GM18870 (cell line): ENCODE measurements around the gene SLIT1.

ENCODE experiments used
- ATAC-seq: cut with Tn5 transposase; IDR thresholded peaks from one replicate; pipeline ENCODE4 v1.9.1; 2021; ENCODE audit warnings: moderate library complexity; ENCODE audit not compliant: unreplicated experiment

SLIT1 gene

GRCh38 chr10:97010695-97011206 lies 175.0 kb downstream of the SLIT1 start:
- ATAC-seq = no peak

DNA sequence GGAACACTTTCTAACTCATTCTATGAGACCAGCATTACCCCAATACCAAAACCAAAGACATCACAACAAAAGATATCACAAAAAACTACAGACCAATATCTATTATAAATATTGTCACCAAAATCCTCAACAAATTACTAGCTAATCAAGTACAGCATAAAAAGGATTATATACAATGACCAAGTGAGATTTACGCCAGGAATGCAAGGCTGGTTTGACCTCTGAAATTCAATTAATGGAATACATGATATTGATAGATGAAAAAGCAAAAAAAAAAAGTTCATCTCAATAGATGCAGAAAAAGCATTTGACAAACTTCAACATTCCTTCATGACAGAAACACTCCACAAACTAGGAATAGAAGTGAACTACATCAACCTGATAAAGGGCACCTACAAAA lies 178.3 kb downstream of the SLIT1 start:
- ATAC-seq = no peak

DNA sequence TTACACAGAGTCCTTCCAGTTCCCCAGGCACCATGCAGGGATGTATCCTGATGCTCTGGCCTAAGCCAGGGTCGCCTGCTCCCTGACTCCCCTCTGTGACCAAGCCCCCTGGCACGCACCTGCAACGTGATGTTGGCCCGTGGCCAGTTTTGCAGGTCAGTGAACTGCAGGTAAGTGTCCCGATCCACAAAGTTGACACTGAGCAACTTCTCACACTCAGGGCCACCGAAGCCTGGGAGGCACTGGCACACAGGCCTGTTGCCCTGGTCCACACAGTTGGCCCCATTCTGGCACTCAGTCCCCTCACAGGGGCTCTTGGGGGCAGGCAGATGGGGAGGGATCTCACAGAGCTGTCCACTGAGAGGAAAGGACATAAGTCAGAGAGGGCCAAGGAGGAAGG lies 179.4 kb downstream of the SLIT1 start:
- no peak for ATAC-seq

GRCh38 chr10:97005349-97005748 lies 180.4 kb downstream of the SLIT1 start:
- no peak for ATAC-seq

- ATAC-seq = no peak
Measured at GRCh38 chr10:97004591-97004990, 181.2 kb downstream of the SLIT1 start.

- no peak for ATAC-seq
Measured at GRCh38 chr10:97003804-97004201, 182.0 kb downstream of the SLIT1 start.

GRCh38 chr10:97003151-97003803 lies 182.5 kb downstream of the SLIT1 start:
- ATAC-seq = no peak

- no peak for ATAC-seq
Measured at GRCh38 chr10:97002670-97003069, 183.1 kb downstream of the SLIT1 start.

DNA sequence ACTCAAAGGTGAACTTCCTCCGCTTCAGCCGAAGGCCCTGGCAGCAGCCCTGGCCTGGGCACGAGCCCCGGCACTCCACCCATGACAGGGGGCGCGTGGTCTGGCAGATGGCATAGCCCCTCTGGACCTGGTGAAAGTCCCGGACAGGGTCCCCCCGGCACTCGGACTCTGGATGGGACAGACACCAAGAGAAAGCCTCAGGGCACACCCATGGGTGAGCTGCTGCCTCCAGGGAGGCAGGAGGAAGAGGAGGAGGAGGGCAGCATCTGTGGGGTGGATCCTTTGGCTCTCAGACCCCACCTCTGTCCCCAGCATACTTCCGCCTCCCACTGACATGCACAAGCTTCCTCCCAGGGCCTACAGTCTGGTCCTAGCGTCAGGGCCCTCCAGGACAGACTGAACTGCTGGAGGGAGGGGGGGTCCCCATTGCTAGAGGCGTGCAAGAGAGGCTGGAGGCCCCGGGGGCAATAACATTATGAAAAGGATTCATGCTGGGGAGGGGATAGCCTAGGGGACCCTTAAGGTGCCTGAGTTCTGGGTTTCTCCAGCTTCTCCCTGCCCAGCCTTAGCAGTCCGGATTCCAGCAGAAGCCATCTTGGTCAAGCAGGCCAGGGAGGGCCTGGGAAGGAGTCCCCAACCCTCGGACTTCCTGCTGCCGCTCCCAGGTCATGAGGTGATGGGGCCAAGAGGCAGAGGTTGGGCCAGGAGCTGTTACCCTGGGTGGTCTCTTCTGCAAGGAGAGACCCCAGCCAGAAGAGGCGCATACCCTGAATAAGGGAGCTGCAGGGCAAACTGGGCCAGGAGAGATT lies 184.4 kb downstream of the SLIT1 start:
- no peak for ATAC-seq

DNA sequence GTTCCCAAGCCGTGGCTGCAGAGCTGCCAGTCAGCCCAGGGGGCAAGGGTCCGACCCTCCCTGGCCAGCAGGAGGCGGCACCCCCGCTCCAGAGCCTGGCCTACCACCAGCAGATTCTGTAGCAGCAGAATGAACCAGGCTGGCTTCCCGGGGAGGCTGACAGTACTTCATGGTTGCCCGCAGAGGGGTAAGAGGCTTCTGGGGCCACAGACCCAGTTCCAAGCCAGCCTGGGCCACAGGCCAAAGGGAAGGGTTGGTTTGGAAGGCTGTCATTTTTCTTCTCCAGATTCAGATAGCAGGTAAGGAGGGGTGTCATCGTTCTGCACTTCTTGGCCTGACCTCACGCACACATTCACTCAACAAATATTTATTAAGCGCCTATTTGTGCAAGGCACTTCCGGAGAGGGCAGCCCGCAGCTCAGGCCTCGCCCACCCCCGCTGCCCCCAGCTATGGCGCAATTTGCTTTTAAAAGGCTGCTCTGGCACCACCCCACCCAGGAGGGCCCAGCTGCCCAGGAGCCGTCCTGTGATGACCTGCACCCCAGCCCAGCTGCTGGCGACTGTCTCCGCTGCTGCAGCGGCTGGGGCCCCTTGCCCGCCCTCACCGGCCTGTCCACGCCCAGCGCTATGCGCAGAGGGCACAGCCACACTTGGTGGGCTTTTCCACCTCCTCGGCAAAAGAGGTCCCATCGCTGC lies 185.1 kb downstream of the SLIT1 start:
- no peak for ATAC-seq

GRCh38 chr10:96999987-97000386 lies 185.8 kb downstream of the SLIT1 start:
- no peak for ATAC-seq

- ATAC-seq = no peak
Measured at GRCh38 chr10:96999337-96999736, 186.4 kb downstream of the SLIT1 start.

DNA sequence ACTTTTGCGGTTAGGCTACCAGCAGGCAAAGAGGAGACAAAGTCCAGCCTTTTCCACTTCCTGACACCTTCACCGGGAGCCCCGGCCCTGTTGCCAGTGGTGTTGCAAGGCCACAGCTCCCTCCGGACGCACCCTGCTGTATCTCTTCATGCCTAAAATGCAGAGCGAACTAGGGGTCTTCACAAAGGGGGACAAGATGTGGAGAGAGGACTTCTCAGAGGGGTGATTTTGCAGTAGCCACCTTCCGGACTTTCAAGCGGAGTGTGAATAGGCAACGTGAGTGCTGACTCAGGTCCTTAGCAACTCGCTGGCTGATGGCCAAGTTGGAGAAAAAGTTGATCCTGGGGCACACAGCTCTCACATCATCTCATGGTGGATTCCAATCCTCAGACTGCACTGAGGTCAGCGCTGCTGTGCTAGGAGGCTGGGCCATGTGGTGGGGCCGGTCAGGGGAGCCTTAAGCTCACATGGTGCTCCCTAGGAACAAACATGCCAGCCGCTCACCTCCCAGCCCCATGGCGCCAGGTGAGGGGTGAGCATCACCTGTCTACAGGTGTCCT lies 187.3 kb downstream of the SLIT1 start:
- ATAC-seq = no peak

DNA sequence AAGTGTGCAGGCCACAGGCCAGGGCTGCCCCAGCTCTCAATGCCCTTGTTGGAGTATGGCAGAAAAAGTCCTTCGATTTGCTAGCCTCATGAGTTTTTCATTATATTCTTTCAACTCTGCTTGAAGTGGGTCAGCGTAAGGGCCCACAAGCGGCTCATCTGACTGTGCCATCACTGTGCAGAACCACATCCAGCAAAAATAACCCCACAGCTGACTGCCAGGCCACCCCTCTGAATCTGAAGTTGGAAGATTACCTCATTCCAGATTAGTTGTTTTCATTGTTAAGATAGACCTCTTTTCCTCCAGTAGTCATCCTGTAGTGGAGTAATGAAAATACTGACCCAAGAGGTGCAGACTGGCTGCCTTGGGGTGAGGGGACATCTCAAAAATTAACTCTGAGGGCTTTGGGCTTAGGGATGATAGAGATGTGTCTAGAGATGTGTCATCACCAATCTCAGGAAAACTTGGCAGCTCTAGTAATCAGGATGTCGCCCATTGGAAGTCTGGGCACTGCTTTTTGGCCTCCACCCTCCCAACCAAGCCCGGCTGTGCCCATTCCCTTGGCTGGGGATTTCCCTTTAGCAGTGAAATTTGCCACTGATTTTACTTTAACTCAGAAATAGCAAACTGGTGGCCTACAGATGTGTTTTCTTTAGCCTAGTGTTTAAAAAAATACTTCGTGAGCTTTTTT lies 189.3 kb downstream of the SLIT1 start:
- no peak for ATAC-seq

- no peak for ATAC-seq
Measured at GRCh38 chr10:96995851-96996250, 189.9 kb downstream of the SLIT1 start.

DNA sequence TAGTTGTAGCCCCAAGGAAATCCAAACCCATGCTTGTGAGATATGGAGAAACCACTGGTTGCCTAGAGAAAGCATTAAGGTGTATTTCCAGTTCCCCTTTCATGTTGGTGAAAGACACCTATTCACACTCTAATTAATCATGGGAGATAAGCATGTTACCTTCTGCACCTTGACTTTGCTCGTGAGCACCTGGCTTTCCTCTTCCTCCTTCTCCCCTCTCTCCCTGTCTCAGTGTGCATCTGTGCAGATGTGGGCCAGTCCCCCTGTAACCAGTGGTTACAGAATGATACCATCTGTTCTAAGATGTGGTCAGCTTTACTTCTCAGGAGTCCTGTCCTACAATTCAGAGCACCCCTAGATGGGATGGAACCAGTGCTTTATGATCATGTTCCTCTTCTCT lies 193.0 kb downstream of the SLIT1 start:
- peak; percentile 51 for ATAC-seq

- peak; percentile 50 for ATAC-seq
Measured at GRCh38 chr10:96991313-96991841, 194.4 kb downstream of the SLIT1 start.

DNA sequence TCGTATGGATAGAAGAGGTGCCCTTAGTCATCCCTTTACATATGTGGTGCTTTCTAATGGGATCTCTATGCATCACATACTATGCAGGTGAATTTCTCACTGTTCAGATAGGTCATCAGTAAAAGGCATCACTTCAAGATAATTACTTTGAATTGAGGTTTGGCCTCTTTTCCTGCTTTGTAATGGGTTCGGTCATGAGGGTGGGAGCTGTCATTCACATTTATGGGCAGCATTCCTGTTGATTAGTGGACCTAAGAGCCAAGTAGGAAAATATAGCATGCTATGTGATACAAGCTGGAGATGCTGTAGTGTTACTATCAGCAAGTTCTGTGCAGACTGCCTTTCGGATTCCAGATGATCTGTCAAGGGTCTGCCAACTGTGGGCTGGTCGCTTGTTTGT lies 197.3 kb downstream of the SLIT1 start:
- no peak for ATAC-seq

DNA sequence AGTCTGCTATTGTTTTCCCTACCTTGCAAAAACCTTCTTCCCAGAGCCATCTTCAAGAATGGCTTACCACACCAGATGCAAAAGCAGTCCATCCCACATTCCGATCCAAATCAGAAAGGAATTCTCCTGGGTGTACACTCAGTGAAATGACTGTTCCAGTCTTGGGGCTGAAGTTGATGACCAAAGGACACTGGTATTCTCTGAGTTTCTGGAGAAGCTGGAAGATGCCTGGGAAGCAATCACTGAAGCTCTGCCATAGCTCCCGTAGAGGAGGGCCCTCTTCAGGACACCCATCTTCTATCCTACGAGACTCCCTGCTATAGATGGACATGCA lies 197.9 kb downstream of the SLIT1 start:
- ATAC-seq = no peak

DNA sequence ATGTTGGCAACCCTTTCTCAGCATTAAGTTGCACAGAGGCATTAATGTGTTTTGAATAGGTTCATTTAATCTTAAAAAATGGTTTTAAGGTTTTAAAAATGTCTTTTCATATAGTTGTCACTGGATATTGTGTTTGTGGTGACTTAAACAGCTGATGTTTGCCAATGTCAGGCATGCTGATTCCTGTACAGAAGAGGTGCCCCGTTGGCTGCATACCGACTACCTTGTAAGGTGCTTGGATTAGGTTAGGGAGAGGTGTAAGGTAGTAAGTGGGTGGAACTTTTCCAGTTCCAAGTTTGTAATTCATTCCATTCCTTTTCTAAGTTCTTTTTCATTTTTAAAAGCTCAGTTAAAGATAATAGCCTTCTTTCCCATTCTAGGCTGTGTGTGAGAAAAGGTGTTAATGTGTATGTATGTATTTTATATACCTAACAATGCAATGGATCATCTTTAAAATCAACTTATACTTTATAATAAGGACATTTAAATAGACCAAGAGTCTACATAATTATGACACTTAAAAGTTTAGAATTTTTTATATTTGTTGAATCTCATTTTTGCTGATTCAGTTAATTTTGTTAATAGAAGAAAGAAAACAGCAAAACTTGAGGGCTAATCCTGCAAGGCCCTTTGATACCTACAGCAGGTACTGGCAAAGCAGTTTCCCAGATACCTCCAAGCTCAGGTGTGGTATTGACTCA lies 198.5 kb downstream of the SLIT1 start:
- no peak for ATAC-seq
